SU-DHL-6 (cell line): ENCODE results near the gene MRO.

Experiments
- CTCF ChIP-seq: fragments of 200-600 bp; sonication (generic); IDR thresholded peaks from one replicate; pipeline ENCODE4 v1.5.1; 2017; ENCODE audit warnings: antibody characterized with exemption, mild to moderate bottlenecking, low read length, moderate library complexity; ENCODE audit not compliant: insufficient read depth, poor library complexity, severe bottlenecking
- EZH2phosphoT487 ChIP-seq: fragments of 200-600 bp; sonication (generic), shearing (Covaris generic); conservative IDR thresholded peaks from 2 replicates; pipeline ENCODE4 v1.6.1; 2018; ENCODE audit warnings: mild to moderate bottlenecking, antibody characterized with exemption, low read length, moderate library complexity, mixed read lengths

DNA sequence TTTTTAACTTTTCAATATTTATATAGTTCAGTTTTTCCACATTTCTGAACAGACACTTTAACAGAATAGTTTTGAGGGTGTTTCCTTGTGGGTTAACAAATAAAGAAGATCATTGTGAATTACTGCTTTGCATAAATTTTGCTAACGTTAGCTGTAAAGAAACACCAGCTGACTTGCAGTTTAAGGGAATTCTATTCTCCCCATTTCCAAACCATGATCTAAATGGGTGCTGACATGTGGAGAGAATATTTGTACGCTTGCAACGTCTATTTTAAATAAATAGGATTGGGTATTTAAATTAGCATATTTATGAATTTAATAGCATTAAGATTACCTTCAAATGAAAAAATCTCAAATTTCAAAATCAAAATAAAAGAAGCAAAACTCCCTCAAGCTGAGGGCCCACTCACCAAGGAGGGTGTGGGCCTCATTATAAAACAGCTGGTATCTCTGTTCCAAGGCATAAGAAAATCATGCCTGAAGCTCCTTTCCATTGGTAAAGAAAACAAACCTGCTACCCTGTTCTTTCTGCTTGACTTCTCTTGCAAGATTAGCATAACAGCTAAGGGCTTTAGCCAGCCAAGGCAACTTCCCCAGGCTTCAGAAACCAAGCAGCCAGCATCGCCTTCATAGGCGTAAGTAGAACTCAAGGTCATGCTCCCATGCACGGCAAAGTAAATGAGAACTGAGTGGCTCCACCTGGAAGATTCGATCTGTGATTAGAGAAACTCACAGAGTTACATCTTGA lies 3.2 kb downstream of the MRO start:
- TF ChIP-seq CTCF, result no peak
- TF ChIP-seq EZH2phosphoT487, result no peak
